Measurements from ENCODE around the gene YIPF7.
A peak's percentile ranks its signal among the peaks of the same experiment; 100 is the strongest.

The YIPF7 gene

DNA sequence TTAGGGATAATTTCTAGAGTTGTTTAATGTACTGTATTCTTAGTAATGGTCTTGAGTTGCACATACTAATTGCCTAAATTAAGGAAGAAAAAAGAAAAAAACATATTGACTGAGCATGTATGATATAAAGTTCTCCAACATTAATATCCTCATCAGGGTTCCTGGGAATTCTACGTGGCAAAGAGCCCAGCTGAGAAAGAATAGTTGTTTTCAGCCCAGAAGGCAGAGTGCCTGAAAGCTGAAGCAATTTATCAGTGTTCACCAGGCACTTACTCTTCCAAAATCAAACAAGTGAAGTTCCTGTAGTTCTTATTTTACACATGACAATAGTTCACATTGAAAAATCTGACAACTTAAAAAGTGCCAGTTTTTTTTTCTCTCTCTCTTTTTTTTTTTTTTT, 27.7 kb downstream of the YIPF7 start:
- TF ChIP-seq, protein P1, sequence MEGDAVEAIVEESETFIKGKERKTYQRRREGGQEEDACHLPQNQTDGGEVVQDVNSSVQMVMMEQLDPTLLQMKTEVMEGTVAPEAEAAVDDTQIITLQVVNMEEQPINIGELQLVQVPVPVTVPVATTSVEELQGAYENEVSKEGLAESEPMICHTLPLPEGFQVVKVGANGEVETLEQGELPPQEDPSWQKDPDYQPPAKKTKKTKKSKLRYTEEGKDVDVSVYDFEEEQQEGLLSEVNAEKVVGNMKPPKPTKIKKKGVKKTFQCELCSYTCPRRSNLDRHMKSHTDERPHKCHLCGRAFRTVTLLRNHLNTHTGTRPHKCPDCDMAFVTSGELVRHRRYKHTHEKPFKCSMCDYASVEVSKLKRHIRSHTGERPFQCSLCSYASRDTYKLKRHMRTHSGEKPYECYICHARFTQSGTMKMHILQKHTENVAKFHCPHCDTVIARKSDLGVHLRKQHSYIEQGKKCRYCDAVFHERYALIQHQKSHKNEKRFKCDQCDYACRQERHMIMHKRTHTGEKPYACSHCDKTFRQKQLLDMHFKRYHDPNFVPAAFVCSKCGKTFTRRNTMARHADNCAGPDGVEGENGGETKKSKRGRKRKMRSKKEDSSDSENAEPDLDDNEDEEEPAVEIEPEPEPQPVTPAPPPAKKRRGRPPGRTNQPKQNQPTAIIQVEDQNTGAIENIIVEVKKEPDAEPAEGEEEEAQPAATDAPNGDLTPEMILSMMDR (IDR thresholded peaks at IDR 0.05; ENCODE audit: insufficient read depth, low read length, poor library complexity, severe bottlenecking) = no peak
- H3K36me3 ChIP-seq (ENCODE audit: control insufficient read depth, insufficient read depth, low read length) = no peaks in the 10 kb centered on the region
- no peak overlapping the region for H3K4me3 ChIP-seq (replicated peaks; ENCODE audit: low read depth, low read length)
- H3K27me3 ChIP-seq (replicated peaks; ENCODE audit: control insufficient read depth, insufficient read depth, low read length) = no peaks in the 10 kb centered on the region
- DNase-seq (ENCODE audit: extremely low read depth, insufficient read length) = no peak

- no peaks in the 10 kb centered on the region for H3K36me3 ChIP-seq (ENCODE audit: control insufficient read depth, insufficient read depth, low read length)
Measured at GRCh38 chr4:44616621-44617020, 34.8 kb downstream of the YIPF7 start.

GRCh38 chr4:44583393-44583792, 68.0 kb downstream of the YIPF7 start:
- H3K36me3 ChIP-seq (ENCODE audit: control insufficient read depth, insufficient read depth, low read length) = no peaks in the 10 kb centered on the region
- H3K4me3 ChIP-seq (replicated peaks; ENCODE audit: low read depth, low read length) = no peak overlapping the region
- DNase-seq (ENCODE audit: extremely low read depth, insufficient read length) = no peak
- no peaks in the 10 kb centered on the region for H3K27me3 ChIP-seq (replicated peaks; ENCODE audit: control insufficient read depth, insufficient read depth, low read length)
- TF ChIP-seq, protein P1 (IDR thresholded peaks at IDR 0.05; ENCODE audit: insufficient read depth, low read length, poor library complexity, severe bottlenecking) = peak; percentile 52

More at GRCh38 chr4:44616621-44617020, 34.8 kb downstream of the YIPF7 start:
- Histone ChIP-seq H3K4me3 (replicated peaks; ENCODE audit: low read depth, low read length) (no peak overlapping the region), H3K27me3 (replicated peaks; ENCODE audit: control insufficient read depth, insufficient read depth, low read length) (no peaks in the 10 kb centered on the region)
- DNase-seq (ENCODE audit: extremely low read depth, insufficient read length) = no peak
- TF ChIP-seq, protein P1 (IDR thresholded peaks at IDR 0.05; ENCODE audit: insufficient read depth, low read length, poor library complexity, severe bottlenecking) = no peak

DNA sequence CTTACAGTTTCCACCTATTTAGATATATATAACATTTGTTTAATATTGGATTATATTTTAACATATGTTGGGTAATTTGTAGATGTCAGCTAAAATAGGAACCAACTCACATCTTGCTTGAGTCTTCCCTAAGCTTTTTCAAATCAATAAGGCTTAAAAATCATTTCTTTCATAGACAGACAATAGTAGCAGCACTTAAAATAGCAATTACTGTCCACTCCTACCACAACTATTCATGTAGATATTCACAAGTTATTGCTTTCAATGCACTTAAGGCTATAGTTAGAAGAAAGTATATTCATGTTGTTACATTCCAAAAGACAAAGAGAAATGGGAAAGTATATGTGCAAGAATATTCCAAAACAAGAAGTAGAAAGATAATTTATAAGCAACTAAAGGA, 71.2 kb downstream of the YIPF7 start:
- DNase-seq (ENCODE audit: extremely low read depth, insufficient read length) = no peak
- Histone ChIP-seq H3K4me3 (replicated peaks; ENCODE audit: low read depth, low read length) (no peak overlapping the region), H3K27me3 (replicated peaks; ENCODE audit: control insufficient read depth, insufficient read depth, low read length) (no peaks in the 10 kb centered on the region), H3K36me3 (ENCODE audit: control insufficient read depth, insufficient read depth, low read length) (no peaks in the 10 kb centered on the region)
- TF ChIP-seq, protein P1 (IDR thresholded peaks at IDR 0.05; ENCODE audit: insufficient read depth, low read length, poor library complexity, severe bottlenecking) = no peak

DNA sequence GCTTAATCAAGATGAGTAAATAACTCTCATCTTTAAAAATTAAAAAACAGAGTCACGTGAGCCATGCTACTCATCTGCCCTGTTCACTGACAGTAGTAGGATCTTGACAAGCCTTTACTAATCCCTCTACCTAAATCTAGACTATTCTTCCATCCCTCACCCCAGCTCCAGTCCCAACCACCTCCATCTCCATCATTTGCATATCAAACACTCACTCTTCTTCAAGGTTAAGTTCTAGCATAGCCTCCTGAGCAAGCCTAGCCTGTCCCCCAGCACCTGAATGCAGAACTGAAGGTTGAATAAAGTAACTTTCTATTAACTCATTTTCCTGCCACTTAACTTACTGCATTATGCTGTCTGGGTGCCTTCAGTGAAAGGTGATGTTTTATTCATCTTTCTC, 72.5 kb downstream of the YIPF7 start:
- Histone ChIP-seq H3K27me3 (replicated peaks; ENCODE audit: control insufficient read depth, insufficient read depth, low read length) (no peaks in the 10 kb centered on the region), H3K4me3 (replicated peaks; ENCODE audit: low read depth, low read length) (no peak overlapping the region), H3K36me3 (ENCODE audit: control insufficient read depth, insufficient read depth, low read length) (no peaks in the 10 kb centered on the region)
- TF ChIP-seq, protein P1 (IDR thresholded peaks at IDR 0.05; ENCODE audit: insufficient read depth, low read length, poor library complexity, severe bottlenecking) = no peak
- no peak for DNase-seq (ENCODE audit: extremely low read depth, insufficient read length)
